ENCODE measurements around the gene MADCAM1. TPM values are rescaled to one million over a fixed set of nuclear protein-coding genes. Genes with fewer than 3 reads are reported as not detected.

Gene MADCAM1
- total RNA-seq, 1 experiment from 2014 or later: 0.47 TPM

DNA sequence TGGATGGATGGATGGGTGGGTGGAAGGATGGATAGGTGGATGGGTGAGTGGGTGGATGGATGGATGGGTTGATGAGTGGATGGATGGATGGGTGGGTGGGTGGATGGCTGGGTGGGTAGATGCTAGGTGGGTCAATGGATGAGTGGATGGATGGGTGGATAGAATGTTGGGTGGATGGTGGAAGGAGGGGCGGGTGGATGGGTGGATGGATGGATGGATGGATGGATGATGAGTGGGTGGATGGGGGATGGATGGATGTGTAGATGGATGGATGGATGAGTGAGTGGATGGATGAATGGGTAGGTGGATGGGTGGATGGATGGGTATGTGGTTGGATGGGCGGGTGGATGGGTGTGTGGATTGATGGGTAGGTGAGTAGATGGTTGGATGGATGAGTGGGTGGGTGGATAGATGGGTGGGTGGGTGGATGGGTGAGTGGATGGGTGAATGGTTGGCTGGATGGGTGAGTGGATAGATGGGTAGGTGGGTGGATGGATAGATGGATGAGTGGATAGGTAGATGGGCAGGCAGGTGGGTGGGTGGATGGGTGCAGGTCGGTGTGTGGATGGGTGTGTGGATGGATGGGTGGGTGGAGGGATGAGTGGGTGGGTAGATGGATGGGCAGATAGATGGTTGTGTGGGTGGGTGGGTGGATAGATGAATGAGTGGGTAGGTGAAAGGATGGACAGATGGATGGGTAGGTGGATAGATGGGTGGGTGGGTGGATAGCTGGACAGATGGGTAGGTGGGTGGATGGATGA, 31.1 kb upstream of the MADCAM1 start:
- no TSS peak for BruUV-seq (replicated peaks)
- peaks cover 5% of the 10 kb centered on the region for H3K4me1 Mint-ChIP-seq (ENCODE audit: insufficient read depth, unreplicated experiment)
- DNase-seq (ENCODE audit: unreplicated experiment): no peak
- H3K9me3 Mint-ChIP-seq (ENCODE audit: unreplicated experiment): peaks cover 23% of the 10 kb centered on the region
- intact Hi-C loops (cut with micrococcal nuclease): no loop called here
- TF ChIP-seq, protein P1, sequence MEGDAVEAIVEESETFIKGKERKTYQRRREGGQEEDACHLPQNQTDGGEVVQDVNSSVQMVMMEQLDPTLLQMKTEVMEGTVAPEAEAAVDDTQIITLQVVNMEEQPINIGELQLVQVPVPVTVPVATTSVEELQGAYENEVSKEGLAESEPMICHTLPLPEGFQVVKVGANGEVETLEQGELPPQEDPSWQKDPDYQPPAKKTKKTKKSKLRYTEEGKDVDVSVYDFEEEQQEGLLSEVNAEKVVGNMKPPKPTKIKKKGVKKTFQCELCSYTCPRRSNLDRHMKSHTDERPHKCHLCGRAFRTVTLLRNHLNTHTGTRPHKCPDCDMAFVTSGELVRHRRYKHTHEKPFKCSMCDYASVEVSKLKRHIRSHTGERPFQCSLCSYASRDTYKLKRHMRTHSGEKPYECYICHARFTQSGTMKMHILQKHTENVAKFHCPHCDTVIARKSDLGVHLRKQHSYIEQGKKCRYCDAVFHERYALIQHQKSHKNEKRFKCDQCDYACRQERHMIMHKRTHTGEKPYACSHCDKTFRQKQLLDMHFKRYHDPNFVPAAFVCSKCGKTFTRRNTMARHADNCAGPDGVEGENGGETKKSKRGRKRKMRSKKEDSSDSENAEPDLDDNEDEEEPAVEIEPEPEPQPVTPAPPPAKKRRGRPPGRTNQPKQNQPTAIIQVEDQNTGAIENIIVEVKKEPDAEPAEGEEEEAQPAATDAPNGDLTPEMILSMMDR (IDR thresholded peaks at IDR 0.05; ENCODE audit: unreplicated experiment): no peak
- H3K4me3 Mint-ChIP-seq (ENCODE audit: unreplicated experiment): no peak overlapping the region
- no peaks in the 10 kb centered on the region for H3K36me3 Mint-ChIP-seq (ENCODE audit: insufficient read depth, unreplicated experiment)
- POLR2A ChIA-PET: no interaction called here
- H3K27ac Mint-ChIP-seq (ENCODE audit: low read depth, unreplicated experiment): no peak overlapping the region
- no peaks in the 10 kb centered on the region for H3K27me3 Mint-ChIP-seq (ENCODE audit: insufficient read depth, unreplicated experiment)
- CTCF ChIA-PET: no interaction called here

DNA sequence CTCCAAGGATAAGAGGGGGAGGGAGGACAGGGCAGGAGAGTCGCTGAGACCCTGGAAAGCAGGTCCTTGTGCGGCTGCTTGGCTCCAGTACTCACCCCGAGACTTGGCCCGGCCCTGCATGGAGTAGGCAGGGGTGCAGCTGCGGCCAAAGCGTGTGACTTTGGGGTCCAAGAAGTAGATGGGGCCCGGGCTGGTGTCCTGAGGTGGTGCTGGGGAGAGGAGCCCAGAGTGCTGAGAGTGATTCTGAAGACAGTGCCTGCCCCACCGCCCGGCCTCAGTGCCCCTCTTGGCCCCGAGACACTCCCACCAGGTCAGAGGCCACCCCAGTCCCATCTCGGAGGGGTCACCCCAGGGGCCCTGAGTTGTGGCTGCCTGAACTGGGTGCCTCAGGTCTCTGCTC, 28.7 kb upstream of the MADCAM1 start:
- TF ChIP-seq, protein P1 (IDR thresholded peaks at IDR 0.05; ENCODE audit: unreplicated experiment): no peak
- DNase-seq (ENCODE audit: unreplicated experiment): no peak
- no peak overlapping the region for H3K27ac Mint-ChIP-seq (ENCODE audit: low read depth, unreplicated experiment)
- H3K27me3 Mint-ChIP-seq (ENCODE audit: insufficient read depth, unreplicated experiment): no peaks in the 10 kb centered on the region
- no TSS peak for BruUV-seq (replicated peaks)
- H3K4me1 Mint-ChIP-seq (ENCODE audit: insufficient read depth, unreplicated experiment): peaks cover 5% of the 10 kb centered on the region
- intact Hi-C loops (cut with micrococcal nuclease): no loop called here
- peaks cover 23% of the 10 kb centered on the region for H3K9me3 Mint-ChIP-seq (ENCODE audit: unreplicated experiment)
- no peak overlapping the region for H3K4me3 Mint-ChIP-seq (ENCODE audit: unreplicated experiment)
- CTCF ChIA-PET: no interaction called here
- H3K36me3 Mint-ChIP-seq (ENCODE audit: insufficient read depth, unreplicated experiment): no peaks in the 10 kb centered on the region
- POLR2A ChIA-PET: no interaction called here

DNA sequence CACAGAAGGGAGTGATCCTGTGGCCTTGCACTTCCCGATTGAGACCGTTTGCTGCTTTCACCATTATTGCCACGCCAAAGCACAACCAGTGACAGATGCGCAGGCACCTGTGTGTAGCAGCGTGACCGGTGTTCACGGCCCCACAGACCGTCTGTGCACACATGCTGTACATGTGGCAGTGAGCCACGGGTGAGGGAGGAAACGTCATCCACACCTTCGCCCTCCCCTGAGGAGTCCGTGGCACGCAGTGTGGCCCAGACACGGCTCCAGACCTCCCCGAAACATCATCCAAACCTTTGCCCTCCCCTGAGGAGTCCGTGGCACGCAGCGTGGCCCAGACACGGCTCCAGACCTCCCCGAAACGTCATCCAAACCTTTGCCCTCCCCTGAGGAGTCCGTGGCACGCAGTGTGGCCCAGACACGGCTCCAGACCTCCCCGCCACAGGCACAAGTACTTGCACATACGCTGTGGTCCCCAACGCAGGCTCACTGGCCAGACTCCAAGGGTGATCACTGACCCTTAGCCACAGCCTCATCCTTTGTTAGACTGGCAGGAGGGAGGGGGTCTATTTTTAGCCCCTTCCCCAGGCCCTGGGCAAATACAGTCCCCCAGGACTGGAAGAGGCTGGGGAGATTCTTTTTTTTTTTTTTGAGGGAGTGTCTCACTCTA, 27.6 kb upstream of the MADCAM1 start:
- intact Hi-C loops (cut with micrococcal nuclease): no loop called here
- Mint-ChIP-seq H3K9me3 (ENCODE audit: unreplicated experiment) (peaks cover 23% of the 10 kb centered on the region), H3K36me3 (ENCODE audit: insufficient read depth, unreplicated experiment) (no peaks in the 10 kb centered on the region), H3K4me3 (ENCODE audit: unreplicated experiment) (no peak overlapping the region), H3K4me1 (ENCODE audit: insufficient read depth, unreplicated experiment) (peaks cover 5% of the 10 kb centered on the region), H3K27me3 (ENCODE audit: insufficient read depth, unreplicated experiment) (no peaks in the 10 kb centered on the region), H3K27ac (ENCODE audit: low read depth, unreplicated experiment) (no peak overlapping the region)
- TF ChIP-seq, protein P1 (IDR thresholded peaks at IDR 0.05; ENCODE audit: unreplicated experiment): no peak
- ChIA-PET CTCF (no interaction called here), POLR2A (no interaction called here)
- no TSS peak for BruUV-seq (replicated peaks)
- DNase-seq (ENCODE audit: unreplicated experiment): no peak

DNA sequence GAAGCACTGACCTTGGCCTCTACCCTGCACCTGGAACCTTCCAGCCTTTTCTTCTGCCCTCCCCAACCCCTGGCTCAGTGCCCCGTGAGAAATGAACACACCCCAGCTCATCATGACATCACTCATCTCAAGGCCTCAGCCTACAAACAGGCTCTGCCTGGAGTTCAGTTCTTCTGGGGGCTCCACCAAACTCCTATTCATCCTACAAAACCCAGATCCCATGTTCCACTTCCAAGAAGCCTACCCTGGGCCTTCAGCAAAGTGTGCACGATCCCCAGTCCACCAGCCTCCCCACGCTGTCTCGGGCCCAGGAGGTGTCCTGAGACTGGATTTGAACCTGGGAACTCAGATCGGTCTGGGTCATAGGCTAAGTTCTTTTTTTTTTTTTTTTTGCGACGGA, 26.5 kb upstream of the MADCAM1 start:
- H3K36me3 Mint-ChIP-seq (ENCODE audit: insufficient read depth, unreplicated experiment): no peaks in the 10 kb centered on the region
- POLR2A ChIA-PET: interaction anchor here (0.5 kb wide), 1 partner anchor 15 kb away, joined by 4 read pairs; no protein-coding TSS in a partner anchor

More for the DNA sequence above, 26.5 kb upstream of the MADCAM1 start:
- DNase-seq (ENCODE audit: unreplicated experiment): no peak
- TF ChIP-seq, protein P1 (IDR thresholded peaks at IDR 0.05; ENCODE audit: unreplicated experiment): no peak
- no peak overlapping the region for H3K27ac Mint-ChIP-seq (ENCODE audit: low read depth, unreplicated experiment)
- H3K9me3 Mint-ChIP-seq (ENCODE audit: unreplicated experiment): peaks cover 18% of the 10 kb centered on the region
- H3K4me3 Mint-ChIP-seq (ENCODE audit: unreplicated experiment): no peak overlapping the region
- no peaks in the 10 kb centered on the region for H3K27me3 Mint-ChIP-seq (ENCODE audit: insufficient read depth, unreplicated experiment)
- CTCF ChIA-PET: interaction anchor here (0.6 kb wide), 2 partner anchors 9 to 56 kb away, joined by 3 read pairs; no protein-coding TSS in a partner anchor
- BruUV-seq (replicated peaks): no TSS peak
- H3K4me1 Mint-ChIP-seq (ENCODE audit: insufficient read depth, unreplicated experiment): peaks cover 5% of the 10 kb centered on the region
- intact Hi-C loops (cut with micrococcal nuclease): no loop called here
